ACC112 (cell line): ENCODE results near the gene KCTD2.
"Not testable (repeated sequence)": the region's sequence is repeated elsewhere in the genome, so short reads cannot be mapped to it uniquely, and the experiment has no call there.

ENCODE experiments used
- H2AFZ ChIP-seq: fragments of 200-600 bp; sonication (generic); one replicate; pipeline ENCODE4 v1.6.0; 2017; ENCODE audit warnings: antibody characterized with exemption, low read length; ENCODE audit not compliant: unreplicated experiment
- H3K27ac ChIP-seq: fragments of 200-600 bp; sonication (generic); 2 replicates; pipeline ENCODE4 v1.5.1; 2014; ENCODE audit warnings: low read depth, mild to moderate bottlenecking, antibody characterized with exemption, low read length, moderate library complexity
- H3K27me3 ChIP-seq: fragments of 200-600 bp; sonication (generic); 2 replicates; pipeline ENCODE4 v1.6.1; 2014; ENCODE audit warnings: mild to moderate bottlenecking, antibody characterized with exemption, low read length, moderate library complexity, mixed read lengths; ENCODE audit not compliant: insufficient read depth
- H3K36me3 ChIP-seq: fragments of 200-600 bp; sonication (generic); 2 replicates; pipeline ENCODE4 v1.6.1; 2016; ENCODE audit warnings: mild to moderate bottlenecking, antibody characterized with exemption, low read length, moderate library complexity, mixed read lengths; ENCODE audit not compliant: insufficient read depth
- H3K4me1 ChIP-seq: fragments of 200-600 bp; sonication (generic); one replicate; pipeline ENCODE4 v1.6.1; 2016; ENCODE audit warnings: low read length, mixed read lengths; ENCODE audit not compliant: insufficient read depth, unreplicated experiment, control insufficient read depth
- H3K4me3 ChIP-seq: fragments of 200-600 bp; sonication (generic); 2 replicates; pipeline ENCODE4 v1.5.1; 2014; ENCODE audit warnings: mild to moderate bottlenecking, low read depth, low read length
- H3K79me2 ChIP-seq: fragments of 200-600 bp; sonication (generic); one replicate; pipeline ENCODE4 v1.6.0; 2016; ENCODE audit warnings: low read length; ENCODE audit not compliant: control insufficient read depth, unreplicated experiment, insufficient read depth

The KCTD2 gene

DNA sequence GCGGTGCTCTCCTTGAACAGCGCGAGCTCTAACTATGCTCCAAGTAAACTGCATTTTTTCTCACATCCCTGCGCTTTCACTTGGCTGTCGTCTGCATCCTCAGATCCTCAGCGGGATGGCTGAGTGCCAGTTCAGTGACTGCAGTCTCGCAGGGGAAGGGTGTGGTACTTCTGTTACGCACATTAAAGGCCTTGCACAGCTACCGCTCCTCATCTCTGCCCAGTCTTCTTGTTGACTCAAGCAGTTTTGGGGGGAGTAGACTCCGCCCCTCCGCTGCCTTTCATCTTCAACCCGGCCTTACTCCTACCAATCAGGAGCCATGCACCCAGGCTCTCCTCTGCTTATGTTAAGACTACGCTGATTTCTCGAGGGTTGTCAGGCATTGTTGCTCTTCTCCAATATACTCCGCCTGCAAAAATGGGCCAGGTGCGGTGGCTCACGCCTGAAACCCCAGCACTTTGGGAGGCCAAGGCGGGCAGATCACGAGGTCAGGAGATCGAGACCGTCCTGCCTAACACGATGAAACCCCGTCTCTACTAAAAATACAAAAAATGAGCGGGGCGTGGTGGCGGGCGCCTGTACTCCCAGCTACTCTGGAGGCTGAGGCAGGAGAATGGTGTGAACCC lies 10.3 kb upstream of the KCTD2 start:
- no peak overlapping the region for H2AFZ ChIP-seq
- H3K27me3 ChIP-seq, result no peaks in the 10 kb centered on the region
- H3K27ac ChIP-seq, result no peak overlapping the region
- H3K4me3 ChIP-seq, result no peak overlapping the region
- H3K36me3 ChIP-seq, result no peaks in the 10 kb centered on the region; the same call in 1 of the 2 replicates
- H3K4me1 ChIP-seq, result peaks cover 11% of the 10 kb centered on the region
- no peaks in the 10 kb centered on the region for H3K79me2 ChIP-seq

DNA sequence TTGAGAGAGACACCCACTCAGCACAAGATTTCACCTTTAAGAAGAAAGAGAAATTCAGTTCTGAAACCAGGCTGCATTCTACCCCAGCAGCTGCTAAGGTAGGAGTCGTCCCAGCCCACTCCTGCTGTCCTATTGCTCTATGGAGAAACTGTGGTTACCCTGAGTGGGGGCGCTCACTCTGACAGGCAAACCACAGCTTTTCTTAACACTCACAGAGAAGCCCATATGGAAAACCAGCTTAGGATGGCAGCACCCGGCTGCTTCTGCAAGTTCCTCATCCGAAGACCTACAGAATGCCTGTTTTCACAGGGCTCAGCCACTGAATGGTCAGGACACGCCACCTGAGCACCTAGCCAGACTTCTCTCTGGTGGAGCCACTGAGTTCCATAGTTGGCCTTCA lies 7.8 kb upstream of the KCTD2 start:
- H3K79me2 ChIP-seq, result no peaks in the 10 kb centered on the region
- no peak overlapping the region for H3K4me3 ChIP-seq
- no peaks in the 10 kb centered on the region; the same call in 1 of the 2 replicates for H3K36me3 ChIP-seq
- no peak overlapping the region for H3K27ac ChIP-seq
- H3K27me3 ChIP-seq, result no peaks in the 10 kb centered on the region
- H3K4me1 ChIP-seq, result peaks cover 6% of the 10 kb centered on the region
- H2AFZ ChIP-seq, result no peak overlapping the region

DNA sequence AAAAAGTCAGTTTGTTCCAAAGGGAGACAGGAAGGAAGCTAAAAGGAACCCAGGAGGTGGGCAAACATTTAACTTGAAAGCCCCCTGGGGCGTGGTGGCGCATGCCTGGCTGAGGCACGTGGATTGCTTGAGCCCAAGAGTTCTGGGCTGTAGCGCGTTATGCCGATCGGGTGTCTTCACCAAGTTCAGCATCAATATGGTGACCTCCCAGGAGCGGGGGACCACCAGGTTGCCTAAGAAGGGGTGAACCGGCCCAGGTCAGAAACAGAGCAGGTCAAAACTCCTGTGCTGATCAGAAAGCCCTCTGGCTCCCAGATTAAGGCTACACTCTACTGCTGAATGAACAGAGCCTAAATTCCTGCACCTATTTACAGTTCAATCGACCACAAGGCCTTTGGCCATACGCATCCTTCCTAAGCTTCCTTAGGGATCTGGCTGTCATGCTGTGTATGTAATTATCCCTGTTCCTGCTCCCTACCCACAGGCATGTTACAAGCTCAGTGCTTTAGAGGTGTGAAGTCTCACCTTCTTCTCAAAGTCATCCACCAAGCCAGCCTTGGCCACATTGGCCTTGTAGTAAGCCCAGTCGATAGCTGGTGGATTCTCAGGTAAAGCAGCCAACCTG lies 5.3 kb upstream of the KCTD2 start:
- peaks cover 5% of the 10 kb centered on the region for H3K4me1 ChIP-seq
- no peaks in the 10 kb centered on the region for H3K27me3 ChIP-seq
- no peak overlapping the region for H2AFZ ChIP-seq
- no peaks in the 10 kb centered on the region; the same call in 1 of the 2 replicates for H3K36me3 ChIP-seq
- H3K27ac ChIP-seq, result no peak overlapping the region
- H3K4me3 ChIP-seq, result no peak overlapping the region
- peaks cover 10% of the 10 kb centered on the region for H3K79me2 ChIP-seq

DNA sequence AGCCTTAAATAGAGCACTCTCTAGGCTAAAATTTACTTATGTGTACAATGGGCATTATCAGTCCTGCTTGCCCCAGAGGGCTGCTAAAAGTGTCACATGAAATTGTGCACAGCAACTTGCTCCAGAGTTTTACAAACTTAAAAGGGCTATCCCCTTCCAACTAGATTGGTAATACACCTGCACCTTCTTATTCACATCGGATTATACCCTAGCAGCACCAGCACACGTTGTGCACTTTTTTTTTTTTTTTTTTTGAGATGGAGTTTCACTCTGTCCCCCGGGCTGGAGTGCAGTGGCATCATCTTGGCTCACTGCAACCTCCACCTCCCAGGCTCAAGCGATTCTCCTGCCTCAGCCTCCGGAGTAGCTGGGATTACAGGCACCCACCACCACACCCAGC lies 3.2 kb upstream of the KCTD2 start:
- H3K27ac ChIP-seq, H3K27me3 ChIP-seq, H3K4me1 ChIP-seq, H2AFZ ChIP-seq, H3K4me3 ChIP-seq, H3K36me3 ChIP-seq: not testable (repeated sequence)
- peaks cover 25% of the 10 kb centered on the region for H3K79me2 ChIP-seq

DNA sequence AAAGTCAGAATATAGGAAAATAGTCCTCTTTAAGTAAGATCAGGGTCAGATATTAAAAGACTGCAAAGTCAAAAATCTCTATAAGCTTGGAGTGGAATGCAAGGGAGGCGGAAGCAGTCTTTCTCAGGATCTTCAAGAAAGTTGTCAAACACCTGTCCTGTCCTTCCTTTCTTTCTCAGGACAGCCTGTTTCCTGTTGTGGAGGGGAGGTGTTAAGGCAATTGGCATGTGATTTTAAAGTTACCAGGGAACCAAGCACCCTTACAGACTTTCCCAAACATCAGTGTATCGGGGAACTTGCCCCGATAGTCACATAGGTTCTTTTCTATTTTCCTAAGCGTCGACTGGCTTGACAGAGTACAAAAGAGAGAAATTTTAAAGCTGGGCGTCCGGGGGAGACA lies 2.3 kb upstream of the KCTD2 start:
- Histone ChIP-seq H3K36me3 (no peaks in the 10 kb centered on the region; the same call in 1 of the 2 replicates), H3K4me3 (no peak overlapping the region), H2AFZ (no peak overlapping the region), H3K4me1 (peaks cover 13% of the 10 kb centered on the region), H3K27me3 (no peaks in the 10 kb centered on the region), H3K79me2 (peaks cover 27% of the 10 kb centered on the region), H3K27ac (no peak overlapping the region)

DNA sequence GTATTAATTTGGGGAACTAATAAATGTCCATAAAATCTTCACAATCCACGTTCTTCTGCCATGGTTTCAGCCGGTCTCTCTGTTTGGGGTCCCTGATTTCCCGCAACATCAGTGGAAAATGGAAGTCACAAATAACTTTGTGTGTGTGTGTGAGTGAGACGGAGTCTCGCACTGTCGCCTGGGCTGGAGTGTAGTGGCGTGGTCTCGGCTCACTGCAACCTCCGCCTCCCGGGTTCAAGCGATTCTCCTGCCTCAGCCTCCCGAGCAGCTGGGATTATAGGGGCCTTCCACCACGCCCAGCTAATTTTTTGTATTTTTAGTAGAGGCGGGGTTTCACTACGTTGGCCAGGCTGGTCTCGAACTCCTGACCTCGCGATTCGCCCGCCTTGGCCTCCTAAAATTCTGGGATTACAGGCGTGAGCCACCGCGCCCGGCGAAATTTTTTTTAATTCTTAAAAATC lies 1.0 kb upstream of the KCTD2 start:
- H2AFZ ChIP-seq, H3K36me3 ChIP-seq, H3K27me3 ChIP-seq: not testable (repeated sequence)
- Histone ChIP-seq H3K4me3 (peak overlapping the region; percentile 93), H3K79me2 (peaks cover 27% of the 10 kb centered on the region), H3K4me1 (peaks cover 13% of the 10 kb centered on the region), H3K27ac (peak overlapping the region; percentile 80)

DNA sequence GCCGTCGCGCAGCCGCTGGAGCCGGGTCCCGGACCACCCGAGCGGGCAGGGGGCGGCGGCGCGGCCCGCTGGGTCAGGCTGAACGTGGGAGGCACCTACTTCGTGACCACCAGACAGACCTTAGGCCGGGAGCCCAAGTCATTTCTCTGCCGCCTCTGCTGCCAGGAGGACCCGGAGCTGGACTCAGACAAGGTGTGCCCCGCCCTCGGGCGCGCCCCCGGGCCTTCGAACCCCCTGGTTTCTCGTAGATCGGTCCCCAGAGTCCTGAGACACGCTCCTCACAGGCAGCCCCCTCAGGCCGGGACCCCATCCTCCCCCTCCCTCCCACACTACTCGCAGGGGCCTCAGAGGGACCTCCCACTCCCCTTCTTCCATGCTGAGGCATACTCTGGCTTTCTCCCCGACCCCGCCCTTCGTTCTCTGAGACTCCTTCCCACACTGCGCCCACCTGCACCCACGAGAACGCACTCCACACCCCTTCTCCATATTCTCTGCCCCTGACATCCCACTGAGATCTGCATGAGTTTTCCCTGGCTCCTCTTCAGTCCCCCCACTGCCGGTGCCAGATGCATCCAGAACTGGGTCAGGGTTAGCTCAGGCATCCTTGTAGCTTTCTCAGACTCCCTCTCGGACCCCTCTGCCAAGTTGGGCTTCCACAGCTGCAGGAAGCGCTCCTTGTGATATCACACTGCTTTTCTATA lies 523 bp downstream of the KCTD2 start:
- Histone ChIP-seq H3K4me3 (peak overlapping the region; percentile 93), H3K36me3 (no peaks in the 10 kb centered on the region), H3K27ac (no peak overlapping the region), H3K27me3 (no peaks in the 10 kb centered on the region), H3K4me1 (peaks cover 13% of the 10 kb centered on the region), H3K79me2 (peaks cover 27% of the 10 kb centered on the region), H2AFZ (peak overlapping the region; percentile 85)

DNA sequence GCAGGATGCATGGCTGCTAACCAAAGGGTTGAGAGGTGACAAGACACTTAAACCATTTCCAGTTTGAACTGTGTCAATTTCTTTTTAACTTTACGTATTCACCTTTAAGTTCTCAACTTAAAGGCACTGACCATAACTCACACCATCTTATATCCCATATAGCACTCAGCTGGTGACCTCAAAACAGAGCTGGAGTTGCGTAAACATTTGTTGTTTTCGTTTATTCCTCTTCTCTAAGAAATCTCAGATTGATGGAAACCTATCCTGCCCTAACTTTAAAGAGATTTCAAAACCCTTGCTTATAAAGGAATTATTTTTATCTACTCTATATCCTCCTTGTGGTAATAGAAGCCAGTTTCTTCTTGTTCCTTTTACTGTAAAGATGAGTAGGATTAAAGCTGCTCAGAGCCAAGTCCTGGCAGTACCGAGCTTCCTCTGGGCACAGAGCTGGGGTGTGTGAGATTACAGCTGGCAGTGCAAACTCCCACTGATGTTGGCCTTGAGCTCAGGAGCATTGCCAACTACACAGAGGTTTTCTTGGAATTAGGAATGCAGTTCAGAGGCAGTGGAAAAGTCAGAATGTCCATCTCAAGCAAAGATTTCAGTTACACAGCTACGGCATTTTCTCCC lies 1.3 kb downstream of the KCTD2 start:
- Histone ChIP-seq H3K4me3 (peak overlapping the region; percentile 93), H3K36me3 (peaks cover 4% of the 10 kb centered on the region; the same call in 1 of the 2 replicates), H3K27ac (no peak overlapping the region), H3K4me1 (peaks cover 13% of the 10 kb centered on the region), H3K79me2 (peaks cover 27% of the 10 kb centered on the region), H3K27me3 (no peaks in the 10 kb centered on the region), H2AFZ (no peak overlapping the region)

DNA sequence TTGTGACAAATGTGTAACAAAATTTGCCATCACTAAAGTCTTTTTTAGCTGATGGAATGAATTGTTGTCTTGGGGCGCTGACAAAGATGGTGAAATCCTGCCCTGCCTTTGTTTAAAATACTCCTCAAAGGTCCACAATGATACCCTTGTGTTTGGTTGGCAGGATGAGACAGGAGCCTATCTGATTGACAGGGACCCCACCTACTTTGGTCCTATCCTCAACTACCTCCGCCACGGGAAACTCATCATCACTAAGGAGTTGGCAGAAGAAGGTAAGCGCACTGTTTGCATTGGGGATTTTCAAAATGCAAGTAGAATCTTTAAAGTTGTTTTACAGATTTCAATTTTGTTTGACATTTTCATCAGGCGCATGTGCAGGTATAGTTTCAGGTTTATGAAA lies 2.0 kb downstream of the KCTD2 start:
- peak overlapping the region; percentile 93 for H3K4me3 ChIP-seq
- no peak overlapping the region for H3K27ac ChIP-seq

DNA sequence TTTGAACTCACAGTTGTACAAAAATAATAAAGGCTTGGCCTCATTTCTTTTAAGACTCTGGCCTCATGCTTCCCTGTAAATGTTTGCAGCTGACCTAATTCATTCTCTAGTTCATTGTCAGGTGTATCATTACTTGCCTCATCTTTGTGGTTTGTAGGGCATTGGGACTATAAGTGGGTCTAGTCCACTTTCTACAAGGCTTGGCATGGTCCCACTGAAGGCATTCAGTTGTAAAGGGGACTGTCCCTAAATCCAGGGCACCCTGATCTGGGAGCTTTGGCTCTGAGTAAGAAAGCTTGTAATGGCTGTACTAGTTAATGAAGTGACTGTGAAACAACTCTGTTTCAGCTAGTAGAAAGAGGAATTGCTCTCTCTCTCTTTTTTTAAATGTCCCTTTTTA lies 2.7 kb downstream of the KCTD2 start:
- Histone ChIP-seq H3K36me3 (peaks cover 9% of the 10 kb centered on the region), H2AFZ (no peak overlapping the region), H3K27me3 (no peaks in the 10 kb centered on the region), H3K4me3 (no peak overlapping the region), H3K4me1 (peaks cover 13% of the 10 kb centered on the region), H3K27ac (no peak overlapping the region), H3K79me2 (peaks cover 24% of the 10 kb centered on the region)

More for the DNA sequence above, 2.0 kb downstream of the KCTD2 start:
- Histone ChIP-seq H3K27me3 (no peaks in the 10 kb centered on the region), H3K79me2 (peaks cover 27% of the 10 kb centered on the region), H2AFZ (no peak overlapping the region), H3K36me3 (peaks cover 7% of the 10 kb centered on the region), H3K4me1 (peaks cover 13% of the 10 kb centered on the region)
